Measurements from ENCODE around the gene DNAJC13.

The DNAJC13 gene

DNA sequence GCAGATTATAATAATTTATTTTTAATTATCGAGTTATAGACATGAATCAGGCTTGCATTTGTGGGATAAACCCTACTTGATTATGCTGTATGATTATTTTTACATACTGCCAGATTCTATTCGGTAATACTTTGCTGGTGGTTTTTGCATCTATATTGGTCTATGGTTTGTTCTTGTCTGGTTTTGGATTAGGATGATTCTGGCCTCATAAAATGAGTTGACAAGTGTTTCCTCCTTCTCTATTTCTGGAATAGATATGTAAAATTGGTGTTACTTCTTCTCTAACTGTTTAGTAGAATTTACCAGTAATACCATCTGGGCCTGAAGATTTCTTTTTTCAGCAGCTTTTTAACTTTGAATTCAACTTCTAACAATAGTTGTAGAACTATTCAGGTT lies 146.8 kb downstream of the DNAJC13 start:
- TF ChIP-seq CTCF (IDR thresholded peaks at IDR 0.05; ENCODE audit: insufficient read depth, missing control alignments) = no peak
- FAIRE-seq = no peak

GRCh38 chr3:132568422-132568821 lies 151.1 kb downstream of the DNAJC13 start:
- TF ChIP-seq CTCF (IDR thresholded peaks at IDR 0.05; ENCODE audit: insufficient read depth, missing control alignments) = no peak
- FAIRE-seq = no peak
- DNase-seq (ENCODE audit: insufficient read length, low spot score) = no peak

More for the DNA sequence above, 146.8 kb downstream of the DNAJC13 start:
- no peak for DNase-seq (ENCODE audit: insufficient read length, low spot score)

- no peak for DNase-seq (ENCODE audit: insufficient read length, low spot score)
- FAIRE-seq = peak; percentile 61
- no peak for TF ChIP-seq CTCF (IDR thresholded peaks at IDR 0.05; ENCODE audit: insufficient read depth, missing control alignments)
These were observed 151.9 kb downstream of the DNAJC13 start for GRCh38 chr3:132569153-132569552.

GRCh38 chr3:132569580-132569979 lies 152.3 kb downstream of the DNAJC13 start:
- TF ChIP-seq CTCF (IDR thresholded peaks at IDR 0.05; ENCODE audit: insufficient read depth, missing control alignments) = no peak
- FAIRE-seq (no peak), DNase-seq (ENCODE audit: insufficient read length, low spot score) (no peak)

DNA sequence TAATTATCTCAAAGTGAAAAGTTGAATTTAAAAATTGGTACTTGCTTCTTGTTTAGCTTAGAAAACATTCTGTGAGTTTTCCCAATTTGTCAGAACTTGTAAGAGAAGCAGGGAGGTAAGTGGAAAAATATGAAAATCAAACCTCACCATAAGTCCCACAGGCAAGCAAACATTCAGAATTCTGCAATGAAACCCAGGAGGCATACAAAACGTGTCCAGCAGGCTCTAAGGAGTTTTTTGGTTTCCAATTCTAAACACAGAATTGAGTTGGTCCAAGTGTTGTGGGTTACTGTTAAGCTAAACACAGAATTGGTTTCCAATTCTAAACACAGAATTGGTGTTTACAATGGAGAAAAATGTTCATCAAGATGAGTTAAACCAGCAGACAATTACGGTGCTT lies 152.7 kb downstream of the DNAJC13 start:
- no peak for TF ChIP-seq CTCF (IDR thresholded peaks at IDR 0.05; ENCODE audit: insufficient read depth, missing control alignments)
- DNase-seq (ENCODE audit: insufficient read length, low spot score) (no peak), FAIRE-seq (no peak)

DNA sequence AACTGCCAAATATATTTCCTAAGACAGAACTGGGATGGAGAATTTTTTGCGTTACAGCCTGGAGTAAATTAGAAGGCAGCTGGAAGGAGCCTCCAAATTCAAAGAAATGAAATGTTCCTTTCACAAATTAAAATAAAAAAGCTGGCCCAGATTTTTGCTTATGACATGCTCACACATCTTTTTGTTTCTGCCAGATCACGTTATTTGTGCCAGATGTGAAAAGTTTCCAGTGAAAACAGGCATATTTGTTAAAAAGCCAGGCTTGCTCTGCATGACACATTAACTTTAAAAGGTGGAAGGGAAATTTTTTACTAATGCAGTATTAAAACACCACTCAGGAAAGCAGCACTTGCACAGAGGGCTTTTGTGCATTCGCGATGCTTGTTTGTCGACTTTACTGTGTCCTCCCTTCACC lies 156.5 kb downstream of the DNAJC13 start:
- TF ChIP-seq CTCF (IDR thresholded peaks at IDR 0.05; ENCODE audit: insufficient read depth, missing control alignments) = no peak
- FAIRE-seq = no peak
- DNase-seq (ENCODE audit: insufficient read length, low spot score) = no peak

DNA sequence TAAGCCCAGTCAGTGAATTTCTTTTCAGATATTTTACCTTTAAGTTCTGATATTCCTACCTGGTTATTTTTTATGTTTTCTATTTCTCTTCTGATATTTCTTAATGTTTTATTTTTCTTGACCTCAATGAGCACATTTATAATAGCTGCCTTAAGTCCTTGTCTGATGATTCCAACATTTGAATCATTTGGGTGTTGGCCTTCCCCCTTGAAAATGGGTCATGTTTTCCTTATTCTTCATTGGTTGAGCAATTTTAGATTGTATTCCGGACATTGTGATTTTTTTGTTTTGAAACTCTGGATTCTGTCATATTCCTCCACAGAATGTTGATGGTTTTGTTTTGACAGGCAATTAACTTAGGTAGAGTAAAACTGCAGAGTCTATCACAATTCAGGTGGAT lies 170.1 kb downstream of the DNAJC13 start:
- DNase-seq (ENCODE audit: insufficient read length, low spot score) = no peak
- no peak for TF ChIP-seq CTCF (IDR thresholded peaks at IDR 0.05; ENCODE audit: insufficient read depth, missing control alignments)
- FAIRE-seq = no peak

Measured in D721Med (cell line).